GM12892 (cell line): ENCODE measurements around the gene PLXNB3.

Experiments
- POLR2A ChIP-seq: IDR thresholded peaks from 2 replicates; pipeline ENCODE4 v1.6.1; 2011; ENCODE audit warnings: low read depth, low read length, control low read depth
- POLR2AphosphoS5 ChIP-seq: IDR thresholded peaks from 2 replicates; pipeline ENCODE4 v1.6.1; 2011; ENCODE audit warnings: low read depth, low read length, control low read depth

- TF ChIP-seq POLR2AphosphoS5 (no peak), POLR2A (no peak)
Observed at GRCh38 chrX:153727123-153727931, 36.7 kb upstream of the PLXNB3 start.
